ENCODE data around the gene AFF1.
A peak's percentile ranks its signal among the peaks of the same experiment; 100 is the strongest.

AFF1 gene

DNA sequence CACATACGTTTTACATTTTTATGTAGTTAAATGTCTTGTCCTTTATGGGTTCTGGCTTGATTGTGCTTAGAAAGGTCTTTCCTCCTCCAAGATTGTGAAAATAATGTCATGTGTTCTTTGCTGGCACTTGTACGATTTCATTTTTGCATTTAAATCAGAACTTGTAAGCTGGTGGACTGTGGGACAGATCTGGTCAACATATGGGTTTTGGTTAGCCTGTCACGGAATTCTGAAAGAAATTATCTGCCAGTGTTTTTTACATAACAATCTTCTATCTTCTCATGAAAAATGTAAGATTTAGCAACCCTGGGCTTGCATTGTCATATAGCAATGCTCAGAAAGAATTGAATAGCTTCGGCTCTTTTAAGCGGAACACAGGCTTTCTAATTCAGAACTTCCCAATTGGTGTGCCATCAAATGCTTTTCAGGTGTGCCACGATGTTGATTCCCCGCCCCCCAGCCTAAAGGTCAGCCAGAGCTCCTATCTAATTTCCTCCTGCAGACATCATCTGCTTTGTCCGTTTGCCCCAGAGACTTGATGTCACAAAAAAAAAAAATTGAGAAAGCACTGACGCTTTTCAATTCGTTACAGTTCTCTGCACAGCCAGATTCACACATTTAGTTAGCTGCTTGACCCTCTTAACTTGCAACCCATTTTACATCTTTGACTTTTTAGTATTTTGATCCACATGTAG lies 16.2 kb downstream of the AFF1 start:
- no peak for DNase-seq (ENCODE audit: low read depth in 2 of 2)

GRCh38 chr4:86955888-86956451 lies 21.2 kb downstream of the AFF1 start:
- no peak for DNase-seq (ENCODE audit: low read depth in 2 of 2)

- DNase-seq (ENCODE audit: low read depth in 2 of 2), result peak in 1 of 2 experiments; percentile 58
These were observed 22.4 kb downstream of the AFF1 start for GRCh38 chr4:86957215-86957614.

DNA sequence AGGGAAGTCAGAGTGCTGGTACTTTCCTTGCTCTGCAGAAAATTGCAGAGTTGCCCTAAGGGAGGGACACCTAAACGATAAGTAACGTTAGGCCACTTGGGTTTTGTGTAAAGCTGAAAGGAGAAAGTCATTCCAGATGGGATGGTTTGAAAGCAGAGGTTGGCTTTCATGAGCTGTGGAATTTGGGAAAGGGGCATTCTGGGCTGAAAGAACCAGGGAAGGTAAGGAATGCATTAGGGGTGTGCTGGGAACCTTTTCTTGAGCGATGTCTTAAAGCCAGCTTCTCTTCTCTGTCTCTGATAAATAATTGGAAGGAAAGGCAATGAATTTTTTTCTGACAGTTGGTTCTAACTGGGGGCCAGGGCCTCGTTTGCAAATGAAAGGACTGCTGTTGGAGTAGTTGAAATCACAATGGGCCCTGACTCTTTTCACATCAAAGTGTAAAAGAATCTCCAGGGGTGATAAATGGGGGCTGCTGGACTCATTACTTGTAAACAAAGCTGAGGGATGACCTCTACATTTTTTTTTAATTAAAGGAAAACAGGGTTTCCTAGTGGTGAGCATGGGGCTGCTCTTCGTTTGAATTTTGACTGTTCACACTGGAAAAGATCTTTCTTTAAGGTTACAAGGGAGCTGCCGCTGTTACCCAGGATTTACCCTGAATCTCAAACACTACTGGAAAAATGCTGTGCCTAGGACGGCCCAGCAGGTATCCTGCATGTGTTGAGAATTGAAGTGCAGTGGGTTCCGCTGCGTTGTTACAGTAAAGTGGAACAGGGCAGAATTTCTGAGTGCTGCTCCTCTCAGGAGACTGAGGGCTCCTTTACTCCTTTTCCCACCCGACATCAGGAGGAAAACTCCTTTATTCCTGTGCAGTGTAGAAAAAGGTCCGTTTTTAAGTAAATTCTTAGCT lies 25.0 kb downstream of the AFF1 start:
- DNase-seq (ENCODE audit: low read depth in 2 of 2), result no peak

DNA sequence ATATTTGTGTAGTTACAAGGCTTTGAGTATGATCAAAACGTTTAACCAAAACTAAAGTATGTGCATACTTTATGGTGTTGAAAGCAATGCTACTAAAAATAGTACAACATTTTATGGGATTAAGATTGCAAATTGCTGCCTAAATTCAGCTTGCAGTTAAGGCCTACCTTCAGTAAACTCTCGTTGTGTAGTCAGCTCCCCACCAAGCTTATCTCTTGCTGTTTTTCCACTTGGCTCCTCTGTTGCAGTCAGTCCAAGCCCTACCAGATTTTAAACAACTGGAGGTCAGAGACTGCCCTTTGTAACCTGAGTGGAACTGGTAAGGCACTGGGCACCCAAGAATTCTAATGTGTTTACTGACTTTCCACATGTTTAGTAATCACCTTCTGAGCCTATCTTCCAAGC lies 25.7 kb downstream of the AFF1 start:
- peak in 1 of 2 experiments; percentile 56 for DNase-seq (ENCODE audit: low read depth in 2 of 2)

DNA sequence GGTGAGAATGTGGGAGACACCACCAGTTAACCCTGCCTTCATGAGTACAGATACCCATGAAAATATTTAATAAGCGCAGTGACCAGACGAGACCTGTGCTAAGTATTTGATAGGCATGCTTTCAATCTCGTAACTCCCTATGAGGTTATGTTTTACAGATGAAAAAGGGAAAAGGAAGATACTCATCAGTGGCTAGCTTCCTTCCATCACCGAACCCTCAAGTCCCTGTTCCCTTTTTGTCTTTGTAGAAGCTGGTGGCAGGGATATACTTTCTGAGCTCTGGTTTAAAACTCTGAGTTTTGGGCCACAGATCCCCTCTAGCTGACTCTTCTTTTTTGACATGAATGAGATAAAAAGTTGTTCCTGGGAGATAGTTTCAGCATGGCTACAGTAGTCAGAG lies 26.3 kb downstream of the AFF1 start:
- no peak for DNase-seq (ENCODE audit: low read depth in 2 of 2)

DNA sequence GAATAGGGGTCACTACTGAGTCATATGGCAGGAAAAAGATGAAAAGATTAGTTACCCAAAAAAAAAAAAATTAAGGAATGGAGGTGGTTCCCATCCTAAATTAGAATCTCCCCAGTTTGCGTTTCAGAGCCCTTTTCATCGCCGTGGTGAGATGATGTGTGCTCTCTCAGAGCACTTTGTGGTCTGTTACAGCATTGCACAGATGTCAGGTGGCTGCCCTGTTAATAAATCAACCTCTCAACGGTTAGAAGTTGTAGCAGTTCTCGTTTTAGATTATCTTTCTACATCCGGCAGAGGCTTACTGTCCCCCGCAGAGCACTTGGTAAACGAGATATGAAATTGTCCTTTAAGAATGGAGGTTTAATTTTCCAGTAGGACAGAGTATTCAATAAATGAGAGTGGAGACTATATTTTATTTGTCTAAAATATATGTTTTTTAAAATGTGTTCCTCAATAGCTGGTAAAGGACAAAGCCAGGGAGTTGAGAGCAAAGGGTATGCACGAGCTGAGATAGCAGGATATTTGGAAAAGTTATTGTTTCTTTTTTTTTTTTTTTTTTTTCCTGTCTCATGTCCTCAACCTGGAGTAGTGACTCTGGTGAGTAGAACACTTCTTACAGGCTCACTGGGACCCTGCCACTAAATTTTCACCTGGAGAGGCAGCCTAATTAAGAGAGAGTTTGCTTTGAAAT lies 26.9 kb downstream of the AFF1 start:
- peak; percentile 88 for DNase-seq (ENCODE audit: low read depth in 2 of 2)

GRCh38 chr4:86963697-86964096 lies 28.9 kb downstream of the AFF1 start:
- DNase-seq (ENCODE audit: low read depth in 2 of 2), result no peak

- DNase-seq (ENCODE audit: low read depth in 2 of 2), result no peak
These were observed 30.5 kb downstream of the AFF1 start for GRCh38 chr4:86965019-86965976.

GRCh38 chr4:86967073-86967472 lies 32.3 kb downstream of the AFF1 start:
- no peak for DNase-seq (ENCODE audit: low read depth in 2 of 2)

DNA sequence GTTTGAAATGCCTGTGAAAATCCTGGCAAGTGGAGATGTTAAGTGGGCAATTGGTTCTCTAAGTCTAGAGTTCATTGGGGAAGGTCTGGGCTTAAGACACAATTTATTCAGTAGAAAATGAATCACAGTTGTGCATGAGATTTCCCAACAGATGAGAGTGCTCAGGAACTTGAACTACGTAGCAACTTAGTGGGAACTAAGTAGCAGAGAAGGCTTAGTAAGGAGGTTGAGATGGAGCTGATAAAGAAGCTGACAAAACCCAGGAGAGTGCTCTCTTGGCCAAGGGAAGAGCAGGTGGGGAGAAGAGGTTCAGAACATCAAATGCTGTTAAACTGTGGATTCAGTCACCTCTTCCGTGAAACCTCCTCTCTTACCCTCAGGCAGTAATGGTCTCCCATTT lies 33.0 kb downstream of the AFF1 start:
- no peak for DNase-seq (ENCODE audit: low read depth in 2 of 2)

- DNase-seq (ENCODE audit: low read depth in 2 of 2), result no peak
These were observed 33.7 kb downstream of the AFF1 start for GRCh38 chr4:86968547-86968946.

DNA sequence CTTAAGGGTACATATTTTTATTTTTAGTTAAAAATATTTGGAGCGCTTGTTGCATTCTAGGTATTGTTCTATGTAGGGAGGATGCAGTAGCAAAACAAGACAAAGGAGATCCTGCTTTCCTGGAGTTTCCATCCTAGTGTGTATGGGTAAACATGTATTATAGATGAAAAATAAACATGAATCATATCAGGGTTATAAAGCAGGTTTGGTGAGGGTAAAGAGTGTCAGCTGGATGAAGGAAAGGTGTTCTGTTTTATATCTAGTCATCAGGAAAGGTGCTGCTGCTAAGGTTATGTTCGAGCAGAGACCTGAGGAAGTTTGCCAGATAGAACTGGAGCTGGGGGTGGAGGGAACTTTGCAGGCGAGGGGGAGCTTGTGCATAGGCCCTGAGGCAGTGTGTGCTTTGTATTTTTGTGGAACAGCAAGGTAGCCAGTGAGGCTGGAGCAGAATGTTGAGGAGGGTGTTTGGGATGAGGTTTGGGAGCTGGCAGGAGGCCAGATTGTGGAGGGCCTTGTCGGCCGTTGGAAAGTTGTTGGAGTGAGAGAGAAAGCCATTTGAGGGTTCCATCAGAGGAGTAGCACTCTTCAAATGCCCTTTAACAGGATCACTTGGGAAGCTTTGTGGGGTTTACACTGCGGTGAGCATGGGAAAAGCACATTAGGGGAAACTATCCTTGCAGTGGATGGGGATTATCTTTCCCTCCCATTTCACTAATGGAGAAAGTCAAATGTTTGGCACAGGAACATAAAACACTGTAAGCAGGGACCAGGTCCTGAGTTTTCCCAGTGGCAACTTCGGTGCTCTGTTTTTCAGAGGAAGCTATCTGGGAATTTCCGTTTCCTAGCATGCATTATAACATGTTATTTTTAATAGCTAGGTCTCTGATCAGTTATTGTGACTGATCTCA lies 35.9 kb downstream of the AFF1 start:
- no peak for DNase-seq (ENCODE audit: low read depth in 2 of 2)

GRCh38 chr4:86971355-86971683 lies 36.5 kb downstream of the AFF1 start:
- DNase-seq (ENCODE audit: low read depth in 2 of 2), result no peak

DNA sequence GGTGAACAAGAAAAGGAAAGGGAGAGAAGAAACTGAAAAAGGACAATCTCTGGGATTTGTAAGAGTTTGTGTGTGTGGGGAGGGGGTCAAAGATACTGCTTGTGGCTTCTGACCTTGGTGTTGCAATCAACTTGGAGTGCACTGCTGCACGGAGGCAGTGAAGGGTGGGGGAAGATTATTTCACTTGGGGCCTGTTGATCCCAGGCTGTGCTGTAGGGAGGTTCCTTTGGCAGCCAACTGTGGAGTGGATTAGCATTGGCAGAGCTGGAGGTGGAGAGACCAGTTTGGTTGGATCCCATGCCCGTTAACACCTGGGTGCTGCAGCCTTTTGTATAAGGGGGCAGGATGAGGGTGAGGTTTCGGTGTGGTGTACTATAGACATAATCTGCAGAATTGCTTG lies 38.2 kb downstream of the AFF1 start:
- DNase-seq (ENCODE audit: low read depth in 2 of 2), result no peak

DNA sequence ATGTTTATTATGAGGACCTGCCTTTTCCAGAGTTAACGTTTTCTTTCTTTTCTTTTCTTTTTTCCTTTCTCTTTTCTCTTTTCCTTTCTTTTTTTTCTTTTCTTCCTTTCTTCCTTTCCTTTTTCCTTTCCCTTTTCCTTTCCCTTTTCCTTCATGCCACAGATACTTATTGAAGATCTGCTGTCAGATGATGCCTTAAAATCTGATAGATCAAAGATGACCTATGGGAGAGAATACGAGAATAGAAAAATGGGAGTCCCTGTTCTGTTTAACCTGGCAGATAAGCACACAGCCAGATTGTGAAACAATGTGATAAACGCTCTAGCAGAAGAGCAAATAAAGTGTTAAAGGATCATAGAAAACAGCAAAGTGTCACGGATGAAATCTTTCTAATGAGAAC lies 38.9 kb downstream of the AFF1 start:
- no peak for DNase-seq (ENCODE audit: low read depth in 2 of 2)

DNA sequence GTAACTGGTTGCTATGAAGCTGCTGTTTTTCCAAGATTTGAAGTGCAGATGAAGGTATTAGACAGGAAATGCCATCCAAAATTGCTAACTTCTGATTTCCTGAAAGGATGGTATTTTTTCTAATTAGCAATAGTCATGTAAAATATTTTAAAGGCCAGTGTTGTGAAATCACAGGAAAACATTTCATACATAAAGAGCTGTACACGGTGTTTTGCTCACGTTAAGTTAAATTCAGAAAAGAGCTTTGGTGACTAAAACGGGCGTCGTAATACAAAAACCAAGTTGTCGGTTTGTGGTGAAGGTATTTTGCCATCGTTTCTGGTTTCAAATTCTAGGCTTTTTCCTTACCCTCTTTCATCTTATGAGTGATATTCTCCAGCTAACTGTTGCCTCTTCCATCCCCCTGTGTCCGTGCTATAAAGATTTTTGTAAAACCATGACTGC lies 39.8 kb downstream of the AFF1 start:
- DNase-seq (ENCODE audit: low read depth in 2 of 2), result no peak

DNA sequence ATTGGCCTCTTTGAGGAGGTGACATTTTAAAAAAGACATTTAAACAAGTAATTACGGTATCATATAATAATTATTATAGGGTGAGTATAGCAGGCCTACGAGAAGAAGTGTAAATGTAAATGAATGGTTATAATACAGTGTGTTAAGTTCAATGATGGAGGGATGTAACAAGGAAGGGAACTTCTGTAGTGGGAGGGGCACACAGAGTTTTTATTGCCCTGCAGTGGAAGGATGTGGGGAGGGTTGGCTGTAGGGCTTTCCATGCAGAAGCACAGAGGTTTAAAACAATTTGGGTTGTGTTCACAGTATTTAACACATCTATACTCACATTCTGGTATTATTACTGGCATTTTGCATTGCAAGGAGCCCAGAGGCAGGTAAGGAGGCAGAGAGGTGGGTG lies 41.1 kb downstream of the AFF1 start:
- DNase-seq (ENCODE audit: low read depth in 2 of 2), result no peak

DNA sequence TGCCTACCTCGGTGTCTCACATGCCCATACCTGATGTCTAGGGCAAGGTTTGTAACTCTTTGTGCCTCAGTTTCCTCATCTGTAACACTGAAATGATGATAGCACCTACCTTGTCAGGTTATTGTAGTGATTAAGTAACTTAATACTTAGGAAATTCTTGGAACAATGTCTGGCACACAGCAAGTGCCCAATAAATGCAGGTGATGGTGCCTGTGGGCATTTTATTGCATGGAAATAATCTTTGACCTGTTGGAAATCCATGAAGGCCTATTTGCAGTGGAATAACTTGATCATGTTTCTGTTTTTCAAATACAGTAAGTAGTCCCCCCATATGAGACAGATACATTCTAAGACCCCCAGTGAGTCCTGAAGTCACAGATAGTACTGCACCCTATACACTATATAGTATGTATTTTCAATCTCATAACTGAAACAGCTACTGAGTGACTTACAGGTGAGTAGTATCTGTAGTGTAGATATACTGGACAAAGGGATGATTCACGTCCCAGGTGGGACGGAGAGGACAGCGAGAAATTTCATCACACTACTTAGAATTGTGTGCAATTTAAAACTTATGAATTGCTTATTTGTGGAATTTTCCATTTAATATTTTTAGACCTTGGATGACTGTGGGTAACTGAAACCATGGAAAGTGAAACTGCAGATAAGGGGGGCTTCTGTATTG lies 42.1 kb downstream of the AFF1 start:
- DNase-seq (ENCODE audit: low read depth in 2 of 2), result no peak

Measured in fibroblast of skin of left quadriceps (primary cell).